ENCODE results near the gene DSCAM. TPM values are rescaled to one million over a fixed set of nuclear protein-coding genes. Genes with fewer than 3 reads are reported as not detected.

DSCAM gene
- total RNA-seq, 4 donors from 2014 or later: 0.04 to 0.06 TPM; not detected in 2

DNA sequence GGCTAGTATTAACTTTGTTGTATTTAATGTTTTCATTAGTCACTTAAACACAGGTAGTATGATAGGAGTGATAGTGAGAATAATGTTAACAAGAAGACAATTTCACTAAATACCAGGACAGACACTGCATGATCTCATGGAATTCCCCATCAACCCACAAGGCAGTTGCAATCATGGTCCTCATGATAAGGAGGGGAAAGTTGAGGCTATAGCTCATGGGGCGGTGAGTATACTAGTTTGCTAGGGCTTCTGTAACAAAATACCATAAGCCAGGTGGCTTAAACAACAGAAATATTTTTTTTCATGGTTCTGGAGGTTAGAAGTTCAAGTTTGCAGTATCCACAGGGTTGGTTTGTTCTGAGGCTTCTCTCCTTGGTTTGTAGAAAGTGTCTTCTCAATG is 115.8 kb downstream of the DSCAM start:
- no peaks in the 10 kb centered on the region for H3K9me3 ChIP-seq
- no peaks in the 10 kb centered on the region for H3K4me1 ChIP-seq
- 89 to 90% methylated on average over 1 of the region's 1 CpG for WGBS, 2 donors
- no peak for DNase-seq
- no peak overlapping the region for H3K4me3 ChIP-seq
- no peak overlapping the region for H3K27ac ChIP-seq
- H3K27me3 ChIP-seq: no peaks in the 10 kb centered on the region
- TF ChIP-seq CTCF (IDR thresholded peaks at IDR 0.05) (no peak), POLR2A (IDR thresholded peaks at IDR 0.05) (no peak)
- no peaks in the 10 kb centered on the region for H3K36me3 ChIP-seq
- intact Hi-C loops (cut with DNase I): no loop called here

DNA sequence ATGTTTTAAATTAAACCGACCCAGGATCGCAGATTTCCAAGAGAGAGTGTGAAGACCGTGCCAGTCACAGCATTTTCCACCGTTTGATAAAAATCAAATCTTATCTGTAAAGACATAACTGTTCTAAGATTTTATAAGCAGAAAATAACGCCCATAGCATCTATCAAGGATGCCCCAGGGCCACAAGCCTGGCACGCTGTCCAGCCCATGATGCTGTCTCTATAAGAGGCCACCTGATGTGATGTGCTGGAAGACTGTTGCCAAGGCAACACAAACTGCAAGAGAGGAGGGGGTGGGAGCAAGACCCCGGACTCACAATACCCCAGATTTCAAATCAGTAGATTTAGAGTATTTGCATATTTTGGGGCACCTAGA is 116.5 kb downstream of the DSCAM start:
- TF ChIP-seq CTCF (IDR thresholded peaks at IDR 0.05) (no peak), POLR2A (IDR thresholded peaks at IDR 0.05) (no peak)

GRCh38 chr21:40729761-40730425 is 117.1 kb downstream of the DSCAM start:
- TF ChIP-seq CTCF (IDR thresholded peaks at IDR 0.05) (no peak), POLR2A (IDR thresholded peaks at IDR 0.05) (no peak)
- Histone ChIP-seq H3K4me3 (no peak overlapping the region), H3K27me3 (no peaks in the 10 kb centered on the region), H3K36me3 (no peaks in the 10 kb centered on the region), H3K4me1 (no peaks in the 10 kb centered on the region), H3K9me3 (no peaks in the 10 kb centered on the region), H3K27ac (no peak overlapping the region)
- no peak for DNase-seq
- WGBS, 2 donors: 79 to 88% methylated on average over 8 of the region's 8 CpGs
- intact Hi-C loops (cut with DNase I): no loop called here

More for the DNA sequence above, 116.5 kb downstream of the DSCAM start:
- DNase-seq: no peak
- no peak overlapping the region for H3K27ac ChIP-seq
- WGBS, 2 donors: 76 to 77% methylated on average over 7 of the region's 7 CpGs
- H3K27me3 ChIP-seq: no peaks in the 10 kb centered on the region
- H3K4me3 ChIP-seq: no peak overlapping the region
- H3K4me1 ChIP-seq: no peaks in the 10 kb centered on the region
- intact Hi-C loops (cut with DNase I): no loop called here
- no peaks in the 10 kb centered on the region for H3K9me3 ChIP-seq
- no peaks in the 10 kb centered on the region for H3K36me3 ChIP-seq

DNA sequence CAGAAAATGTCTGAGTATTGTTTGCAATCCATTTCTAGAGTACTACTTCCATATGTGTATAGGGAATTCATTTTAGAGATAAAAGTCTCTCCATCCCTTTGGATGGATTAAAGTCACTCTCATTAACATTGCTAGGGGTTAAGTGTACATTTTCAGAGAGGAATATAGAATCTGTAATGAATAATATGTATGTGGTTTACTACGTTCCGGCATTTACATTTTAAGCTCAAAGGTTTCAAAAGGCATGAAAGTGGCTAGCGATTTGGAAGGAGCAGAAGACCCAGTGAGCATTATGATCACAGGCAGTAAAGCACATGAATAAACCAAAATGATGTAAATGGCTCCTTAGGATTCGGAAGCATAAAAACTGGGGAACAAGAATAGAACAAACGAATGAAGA is 123.0 kb downstream of the DSCAM start:
- 69 to 70% methylated on average over 5 of the region's 5 CpGs for WGBS, 2 donors
- DNase-seq: no peak
- Histone ChIP-seq H3K36me3 (no peaks in the 10 kb centered on the region), H3K9me3 (peaks cover 0 to 3% (median 0%) of the 10 kb centered on the region in 3 donors), H3K4me3 (no peak overlapping the region), H3K27ac (no peak overlapping the region), H3K4me1 (no peaks in the 10 kb centered on the region), H3K27me3 (no peaks in the 10 kb centered on the region)
- no peak for TF ChIP-seq POLR2A (IDR thresholded peaks at IDR 0.05)
- no peak for TF ChIP-seq CTCF (IDR thresholded peaks at IDR 0.05)
- intact Hi-C loops (cut with DNase I): no loop called here

DNA sequence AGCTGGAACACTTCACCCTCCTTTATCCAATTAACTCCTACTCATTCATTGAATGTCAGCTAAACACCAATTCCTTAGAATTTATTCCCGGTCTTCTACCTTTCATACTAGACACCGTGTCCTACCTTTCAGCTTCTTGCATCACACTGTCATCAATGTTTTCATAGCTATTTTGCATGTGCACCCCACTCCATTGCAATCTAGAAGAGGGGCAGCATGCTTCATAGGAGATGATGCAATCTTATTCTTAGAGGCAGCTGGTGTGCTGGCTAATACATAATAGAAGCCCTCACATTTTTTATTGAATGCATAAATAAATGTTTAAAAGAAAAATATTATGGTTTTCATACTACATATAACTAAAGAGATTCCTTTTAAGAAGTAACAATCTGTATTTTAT is 123.6 kb downstream of the DSCAM start:
- intact Hi-C loops (cut with DNase I): no loop called here
- H3K27ac ChIP-seq: no peak overlapping the region
- H3K9me3 ChIP-seq: peaks cover 0 to 3% (median 0%) of the 10 kb centered on the region in 3 donors
- H3K4me1 ChIP-seq: no peaks in the 10 kb centered on the region
- no peaks in the 10 kb centered on the region for H3K27me3 ChIP-seq
- WGBS, 2 donors: 90 to 95% methylated on average over 2 of the region's 2 CpGs
- DNase-seq: no peak
- H3K36me3 ChIP-seq: no peaks in the 10 kb centered on the region
- H3K4me3 ChIP-seq: no peak overlapping the region
- TF ChIP-seq POLR2A (IDR thresholded peaks at IDR 0.05) (no peak), CTCF (IDR thresholded peaks at IDR 0.05) (no peak)
